Naive thymus-derived CD4-positive, alpha-beta T cell (primary cell): ENCODE results near the gene M1AP. TPM values are rescaled to one million over a fixed set of nuclear protein-coding genes. Genes with fewer than 3 reads are reported as not detected.

Experiments
- ATAC-seq: fragments of 150-1000 bp; cut with Tn5 transposase; 2 replicates; pipeline ENCODE4 v1.10.0; 2021; ENCODE audit warnings: mild to moderate bottlenecking, moderate library complexity
- CTCF ChIA-PET: fragments of 350-600 bp; sonication (Branson Sonifier 250); formaldehyde crosslinking; loops from one replicate; lab custom pipeline; 2021; ENCODE audit warnings: antibody characterized with exemption; lab: Charles Lee
- POLR2A ChIA-PET: fragments of 350-600 bp; sonication (Branson Sonifier 250); formaldehyde crosslinking; loops from one replicate; lab custom pipeline; 2021; ENCODE audit warnings: antibody characterized with exemption, inconsistent platforms; lab: Charles Lee
- DNase-seq, 9 donors: peaks; one replicate each; pipeline versions ENCODE4 v3.0.0 to v3.0.0-alpha.2; 2020 to 2022; ENCODE audit warnings: mixed read lengths in 1 of 9
- H3K27ac ChIP-seq: one replicate; pipeline ENCODE4 v1.7.0; 2013; ENCODE audit warnings: mild to moderate bottlenecking, low read depth, low read length, moderate library complexity
- H3K27me3 ChIP-seq, 2 donors: one replicate each; pipeline ENCODE4 v1.7.0; 2013; ENCODE audit warnings: low read length in 2 of 2, mild to moderate bottlenecking in 2 of 2, moderate library complexity in 2 of 2; ENCODE audit not compliant: control insufficient read depth in 2 of 2, insufficient read depth in 2 of 2
- H3K36me3 ChIP-seq, 3 experiments: 1 replicate in 2 of 3; 2 replicates in 1 of 3; pipeline ENCODE4 v1.7.0; 2013; ENCODE audit warnings: low read length in 3 of 3, mild to moderate bottlenecking in 3 of 3, moderate library complexity in 1 of 3; ENCODE audit not compliant: insufficient read depth in 3 of 3, control insufficient read depth in 2 of 3
- H3K4me1 ChIP-seq, 2 donors: one replicate each; pipeline ENCODE4 v1.7.0; 2013; ENCODE audit warnings: low read length in 2 of 2, mild to moderate bottlenecking in 2 of 2, moderate library complexity in 1 of 2; ENCODE audit not compliant: control insufficient read depth in 2 of 2, insufficient read depth in 2 of 2
- H3K4me3 ChIP-seq: 2 replicates; pipeline ENCODE4 v1.7.0; 2013; ENCODE audit warnings: mild to moderate bottlenecking, low read length
- H3K9me3 ChIP-seq, 3 experiments: 1 replicate in 2 of 3; 2 replicates in 1 of 3; pipeline ENCODE4 v1.7.0; 2013; ENCODE audit warnings: low read length in 3 of 3; ENCODE audit not compliant: control insufficient read depth in 2 of 3
- H3K27ac Mint-ChIP-seq, 9 donors: one replicate each; pipeline ENCODE4 v1.8.0; 2020 to 2022; ENCODE audit warnings: mixed read lengths in 9 of 9, mild to moderate bottlenecking in 8 of 9, moderate library complexity in 5 of 9, inconsistent platforms in 2 of 9
- H3K27me3 Mint-ChIP-seq, 5 donors: one replicate each; pipeline ENCODE4 v1.8.0; 2021 to 2022; ENCODE audit warnings: mixed read lengths in 5 of 5, mild to moderate bottlenecking in 1 of 5
- H3K36me3 Mint-ChIP-seq, 5 donors: one replicate each; pipeline ENCODE4 v1.8.0; 2020 to 2022; ENCODE audit warnings: mixed read lengths in 5 of 5, mild to moderate bottlenecking in 3 of 5, inconsistent platforms in 1 of 5
- H3K4me1 Mint-ChIP-seq, 7 donors: one replicate each; pipeline ENCODE4 v1.8.0; 2020 to 2022; ENCODE audit warnings: mixed read lengths in 7 of 7, mild to moderate bottlenecking in 3 of 7, inconsistent platforms in 1 of 7
- H3K4me3 Mint-ChIP-seq, 10 donors: one replicate each; pipeline ENCODE4 v1.8.0; 2020 to 2022; ENCODE audit warnings: mild to moderate bottlenecking in 10 of 10, mixed read lengths in 10 of 10, moderate library complexity in 6 of 10, inconsistent platforms in 2 of 10
- H3K9me3 Mint-ChIP-seq, 11 donors: one replicate each; pipeline ENCODE4 v1.8.0; 2020 to 2022; ENCODE audit warnings: mixed read lengths in 11 of 11, mild to moderate bottlenecking in 4 of 11, inconsistent platforms in 1 of 11, moderate library complexity in 1 of 11
- intact Hi-C, 2 donors: fragments of 100-400 bp; cut with micrococcal nuclease; formaldehyde crosslinking; loops; one replicate each; pipeline ENCODE4 v1.15.1; 2023
- polyA plus RNA-seq, 2 donors: library from polyadenylated mRNA; unstranded; fragments of 300-500 nt; fragmentation: Illumina TruSeq; gene quantifications; one replicate each; pipeline ENCODE4 v1.2.3, GENCODE V29; 2021
- total RNA-seq, 6 experiments: library from RNA in 5 of 6; stranded (reverse) in 5 of 6; gene quantifications; 1 replicate in 5 of 6; 2 replicates in 1 of 6; pipeline ENCODE4 v1.2.3 and lab custom pipeline; 2021 to 2026

M1AP gene
- total and polyA plus RNA-seq, 7 experiments from 2014 or later = 0.39 TPM; not detected in 6

GRCh38 chr2:74532222-74532621 is 115.9 kb downstream of the M1AP start:
- Histone ChIP-seq H3K27ac (no peak overlapping the region), H3K36me3 (peaks cover 0 to 36% (median 0%) of the 10 kb centered on the region in 3 experiments), H3K4me1 (peaks cover 11 to 25% of the 10 kb centered on the region in 2 donors), H3K9me3 (no peaks in the 10 kb centered on the region), H3K27me3 (no peaks in the 10 kb centered on the region), H3K4me3 (no peak overlapping the region)
- Mint-ChIP-seq H3K4me1 (peaks cover 28 to 40% (median 33%) of the 10 kb centered on the region in 7 donors), H3K36me3 (peaks cover 0 to 25% (median 14%) of the 10 kb centered on the region in 5 donors), H3K9me3 (no peaks in the 10 kb centered on the region), H3K4me3 (peak overlapping the region; percentile 19 to 91 (median 52)), H3K27ac (peak overlapping the region in 6 of 9 donors; percentile 15 to 60 (median 40)), H3K27me3 (peaks cover 0 to 2% (median 0%) of the 10 kb centered on the region in 5 donors)
- intact Hi-C loops = loop anchor here (1.0 to 10.0 kb wide), 10 partner anchors 49 to 1300 kb away; partner anchors contain the start of genes CCT7 (in 1 of the 2), PRADC1 (in 1 of the 2), STAMBP (in 1 of the 2) and TTC31 (in 1 of the 2)
- ATAC-seq (no peak), DNase-seq (peak in 5 of 9 donors; percentile 27 to 59 (median 47))
- CTCF ChIA-PET = interaction anchor here (0.6 to 2.9 kb wide), 17 partner anchors 12 to 708 kb away, joined by 3 to 22 read pairs (median 4); partner anchors contain the start of genes CCDC142, INO80B, MRPL53 and PCGF1
- POLR2A ChIA-PET = interaction anchor here (0.9 to 4.2 kb wide), 6 partner anchors 22 to 74 kb away, joined by 3 to 21 read pairs (median 4); partner anchors contain the start of genes CCDC142, LOXL3, PCGF1 and TTC31

- intact Hi-C loops = loop anchor here (1.0 to 10.0 kb wide), 10 partner anchors 48 to 1299 kb away; partner anchors contain the start of genes CCT7 (in 1 of the 2), PRADC1 (in 1 of the 2), STAMBP (in 1 of the 2) and TTC31 (in 1 of the 2)
- Mint-ChIP-seq H3K4me1 (peaks cover 25 to 44% (median 38%) of the 10 kb centered on the region in 7 donors), H3K27me3 (no peaks in the 10 kb centered on the region), H3K27ac (peak overlapping the region in 5 of 9 donors; percentile 4 to 97 (median 92)), H3K4me3 (peak overlapping the region in 9 of 10 donors; percentile 17 to 98 (median 91)), H3K9me3 (no peaks in the 10 kb centered on the region), H3K36me3 (peaks cover 3 to 30% (median 19%) of the 10 kb centered on the region in 5 donors)
- ChIA-PET POLR2A (interaction anchor here (0.9 to 4.2 kb wide), 7 partner anchors 15 to 73 kb away, joined by 3 to 28 read pairs (median 5); partner anchors contain the start of genes CCDC142, PCGF1, TTC31 and WBP1), CTCF (interaction anchor here (0.6 to 2.9 kb wide), 19 partner anchors 11 to 707 kb away, joined by 3 to 22 read pairs (median 5); partner anchors contain the start of genes CCDC142, INO80B, MRPL53 and PCGF1)
- DNase-seq (no peak), ATAC-seq (no peak)
- Histone ChIP-seq H3K9me3 (no peaks in the 10 kb centered on the region), H3K4me3 (no peak overlapping the region), H3K4me1 (peaks cover 11 to 25% of the 10 kb centered on the region in 2 donors), H3K27ac (no peak overlapping the region), H3K27me3 (no peaks in the 10 kb centered on the region), H3K36me3 (peaks cover 0 to 41% (median 2%) of the 10 kb centered on the region in 3 experiments)
Observed at GRCh38 chr2:74531666-74532065, 116.5 kb downstream of the M1AP start.

- peak overlapping the region; percentile 94 for H3K4me3 ChIP-seq
- H3K4me3 Mint-ChIP-seq = peak overlapping the region; percentile 91 to 98 (median 94)
- intact Hi-C loops = loop anchor here (5.0 to 10.0 kb wide), 5 partner anchors 196 to 1298 kb away; partner anchors contain the start of genes CCT7 (in 1 of the 2), PRADC1 (in 1 of the 2) and STAMBP (in 1 of the 2)
- peaks cover 8 to 37% (median 26%) of the 10 kb centered on the region in 5 donors for H3K36me3 Mint-ChIP-seq
- H3K9me3 ChIP-seq = no peaks in the 10 kb centered on the region
- H3K4me1 ChIP-seq = peaks cover 11 to 25% of the 10 kb centered on the region in 2 donors
- ChIA-PET POLR2A (interaction anchor here (0.7 to 4.2 kb wide), 15 partner anchors 14 to 702 kb away, joined by 3 to 28 read pairs (median 5); partner anchors contain the start of genes BOLA3, CCDC142, PCGF1 and STAMBP), CTCF (interaction anchor here (1.3 to 2.9 kb wide), 8 partner anchors 20 to 280 kb away, joined by 3 to 22 read pairs (median 6); partner anchors contain the start of genes CCDC142, TTC31 and WBP1)
- H3K27me3 Mint-ChIP-seq = no peaks in the 10 kb centered on the region
- peak overlapping the region; percentile 48 to 97 (median 92) for H3K27ac Mint-ChIP-seq
- DNase-seq (peak in 6 of 9 donors; percentile 19 to 50 (median 34)), ATAC-seq (peak; percentile 43)
- H3K27ac ChIP-seq = peak overlapping the region; percentile 85
- H3K27me3 ChIP-seq = no peaks in the 10 kb centered on the region
- H3K9me3 Mint-ChIP-seq = no peaks in the 10 kb centered on the region
- peaks cover 25 to 50% (median 43%) of the 10 kb centered on the region in 7 donors for H3K4me1 Mint-ChIP-seq
- H3K36me3 ChIP-seq = peaks cover 0 to 47% (median 6%) of the 10 kb centered on the region in 3 experiments
Observed at GRCh38 chr2:74530239-74531187, 117.6 kb downstream of the M1AP start.

- Histone ChIP-seq H3K4me3 (peak within 1 kb of the TSS; percentile 94), H3K4me1 (peaks cover 11 to 25% of the 10 kb centered on the region in 2 donors)
- POLR2A ChIA-PET = interaction anchor here (0.7 to 4.2 kb wide), 22 partner anchors 9 to 707 kb away, joined by 3 to 28 read pairs (median 4); partner anchors contain the start of genes BOLA3, CCDC142, PCGF1 and STAMBP
Observed at GRCh38 chr2:74529357-74530238, 118.5 kb downstream of the M1AP start, which contains the start of the genes AUP1 and HTRA2. AUP1 (minus strand) TSS chr2:74529706; CDS start chr2:74529629, 77 bp downstream. HTRA2 (plus strand) TSS chr2:74529933; CDS start chr2:74530007, 74 bp downstream.

More at GRCh38 chr2:74529357-74530238, 118.5 kb downstream of the M1AP start, which contains the start of the genes AUP1 and HTRA2:
- H3K27ac Mint-ChIP-seq = peak within 1 kb of the TSS; percentile 88 to 97 (median 93)
- H3K4me3 Mint-ChIP-seq = peak within 1 kb of the TSS; percentile 91 to 98 (median 94)
- peak within 1 kb of the TSS; percentile 85 for H3K27ac ChIP-seq
- H3K36me3 Mint-ChIP-seq = peaks cover 8 to 37% (median 26%) of the 10 kb centered on the region in 5 donors
- H3K9me3 ChIP-seq = no peaks in the 10 kb centered on the region
- intact Hi-C loops = loop anchor here (1.0 to 10.0 kb wide), 22 partner anchors 13 to 1297 kb away; partner anchors contain the start of genes C2orf81 (in 2 of the 2), DOK1 (in 2 of the 2), MOB1A (in 2 of the 2) and MRPL53 (in 2 of the 2)
- CTCF ChIA-PET = interaction anchor here (0.7 to 2.6 kb wide), 4 partner anchors 19 to 324 kb away, joined by 3 to 19 read pairs (median 4); partner anchors contain the start of genes CCDC142 and TTC31
- ATAC-seq = peak; percentile 90
- no peaks in the 10 kb centered on the region for H3K27me3 Mint-ChIP-seq
- H3K36me3 ChIP-seq = peaks cover 0 to 47% (median 6%) of the 10 kb centered on the region in 3 experiments
- peaks cover 25 to 50% (median 43%) of the 10 kb centered on the region in 7 donors for H3K4me1 Mint-ChIP-seq
- no peaks in the 10 kb centered on the region for H3K9me3 Mint-ChIP-seq
- no peaks in the 10 kb centered on the region for H3K27me3 ChIP-seq
- peak; percentile 75 to 92 (median 83) for DNase-seq
